ENCODE measurements around the gene PGM1. TPM values are rescaled to one million over a fixed set of nuclear protein-coding genes. Genes with fewer than 3 reads are reported as not detected.

The PGM1 gene
- total RNA-seq, 1 donor from 2014 or later: 22.7 TPM

- no peaks in the 10 kb centered on the region for H3K36me3 ChIP-seq
Measured at GRCh38 chr1:63632110-63632509, 38.9 kb downstream of the PGM1 start.

GRCh38 chr1:63633281-63633680 is 40.1 kb downstream of the PGM1 start:
- Histone ChIP-seq H3K4me2 (no peak overlapping the region), H3K27me3 (no peaks in the 10 kb centered on the region), H3F3A (ENCODE audit: low read depth) (peaks cover 3% of the 10 kb centered on the region), H3K9ac (no peak overlapping the region), H3K4me3 (no peak overlapping the region), H4K20me1 (ENCODE audit: low read depth) (no peaks in the 10 kb centered on the region), H3K27ac (no peak overlapping the region), H3K4me1 (peaks cover 14% of the 10 kb centered on the region), H3K36me3 (no peaks in the 10 kb centered on the region), H3K9me3 (ENCODE audit: low read depth) (no peaks in the 10 kb centered on the region), H2AFZ (replicated peaks) (no peak overlapping the region), H3K79me2 (ENCODE audit: low read depth) (no peaks in the 10 kb centered on the region)
- peaks cover 7% of the 10 kb centered on the region for H3K27me3 Mint-ChIP-seq (ENCODE audit: insufficient read depth, low read depth)
- H3K27ac Mint-ChIP-seq: no peak overlapping the region
- H3K9me3 Mint-ChIP-seq: no peaks in the 10 kb centered on the region
- H3K4me3 Mint-ChIP-seq: no peak overlapping the region
- peaks cover 28% of the 10 kb centered on the region for H3K36me3 Mint-ChIP-seq
- peaks cover 13% of the 10 kb centered on the region for H3K4me1 Mint-ChIP-seq
- DNase-seq (ENCODE audit: low spot score): no peak
- TF ChIP-seq CTCF (IDR thresholded peaks at IDR 0.05): no peak

More at GRCh38 chr1:63632110-63632509, 38.9 kb downstream of the PGM1 start:
- Mint-ChIP-seq H3K27me3 (ENCODE audit: insufficient read depth, low read depth) (peaks cover 6% of the 10 kb centered on the region), H3K4me3 (no peak overlapping the region), H3K4me1 (peaks cover 7% of the 10 kb centered on the region), H3K36me3 (peaks cover 28% of the 10 kb centered on the region), H3K9me3 (no peaks in the 10 kb centered on the region), H3K27ac (no peak overlapping the region)
- Histone ChIP-seq H3K4me3 (no peak overlapping the region), H3K27me3 (no peaks in the 10 kb centered on the region), H4K20me1 (ENCODE audit: low read depth) (no peaks in the 10 kb centered on the region), H3K9ac (no peak overlapping the region), H3K4me2 (no peak overlapping the region), H3K27ac (no peak overlapping the region), H3K9me3 (ENCODE audit: low read depth) (no peaks in the 10 kb centered on the region), H2AFZ (replicated peaks) (no peak overlapping the region), H3K4me1 (peaks cover 8% of the 10 kb centered on the region), H3F3A (ENCODE audit: low read depth) (peaks cover 3% of the 10 kb centered on the region), H3K79me2 (ENCODE audit: low read depth) (no peaks in the 10 kb centered on the region)
- no peak for DNase-seq (ENCODE audit: low spot score)
- no peak for TF ChIP-seq EZH2 (IDR thresholded peaks at IDR 0.05)
- TF ChIP-seq CTCF (IDR thresholded peaks at IDR 0.05): no peak
- TF ChIP-seq EZH2phosphoT487 (IDR thresholded peaks at IDR 0.05): no peak

GRCh38 chr1:63634471-63634870 is 41.3 kb downstream of the PGM1 start:
- peak; percentile 30 for DNase-seq (ENCODE audit: low spot score)
- peaks cover 24% of the 10 kb centered on the region for H3K4me1 Mint-ChIP-seq

GRCh38 chr1:63635681-63636080 is 42.5 kb downstream of the PGM1 start:
- Histone ChIP-seq H3K9me3 (ENCODE audit: low read depth) (no peaks in the 10 kb centered on the region), H3K27ac (no peak overlapping the region), H3K9ac (no peak overlapping the region), H3K4me2 (no peak overlapping the region), H3K79me2 (ENCODE audit: low read depth) (no peaks in the 10 kb centered on the region), H3K4me3 (no peak overlapping the region), H2AFZ (replicated peaks) (no peak overlapping the region), H4K20me1 (ENCODE audit: low read depth) (no peaks in the 10 kb centered on the region), H3K27me3 (no peaks in the 10 kb centered on the region), H3F3A (ENCODE audit: low read depth) (peaks cover 3% of the 10 kb centered on the region), H3K4me1 (peaks cover 14% of the 10 kb centered on the region), H3K36me3 (no peaks in the 10 kb centered on the region)
- Mint-ChIP-seq H3K27me3 (ENCODE audit: insufficient read depth, low read depth) (peaks cover 10% of the 10 kb centered on the region), H3K36me3 (peaks cover 35% of the 10 kb centered on the region), H3K9me3 (no peaks in the 10 kb centered on the region), H3K4me1 (peaks cover 25% of the 10 kb centered on the region), H3K4me3 (no peak overlapping the region), H3K27ac (no peak overlapping the region)
- no peak for TF ChIP-seq CTCF (IDR thresholded peaks at IDR 0.05)
- no peak for TF ChIP-seq EZH2phosphoT487 (IDR thresholded peaks at IDR 0.05)
- TF ChIP-seq EZH2 (IDR thresholded peaks at IDR 0.05): no peak
- no peak for DNase-seq (ENCODE audit: low spot score)

More at GRCh38 chr1:63634471-63634870, 41.3 kb downstream of the PGM1 start:
- Histone ChIP-seq H3K9me3 (ENCODE audit: low read depth) (no peaks in the 10 kb centered on the region), H3F3A (ENCODE audit: low read depth) (peaks cover 3% of the 10 kb centered on the region), H3K27ac (peak overlapping the region; percentile 13), H3K36me3 (no peaks in the 10 kb centered on the region), H3K79me2 (ENCODE audit: low read depth) (no peaks in the 10 kb centered on the region), H4K20me1 (ENCODE audit: low read depth) (no peaks in the 10 kb centered on the region), H3K4me1 (peaks cover 14% of the 10 kb centered on the region), H3K27me3 (no peaks in the 10 kb centered on the region), H3K9ac (no peak overlapping the region), H3K4me2 (no peak overlapping the region), H2AFZ (replicated peaks) (no peak overlapping the region), H3K4me3 (no peak overlapping the region)
- Mint-ChIP-seq H3K27ac (no peak overlapping the region), H3K9me3 (no peaks in the 10 kb centered on the region), H3K36me3 (peaks cover 34% of the 10 kb centered on the region), H3K27me3 (ENCODE audit: insufficient read depth, low read depth) (peaks cover 10% of the 10 kb centered on the region), H3K4me3 (no peak overlapping the region)
- TF ChIP-seq EZH2 (IDR thresholded peaks at IDR 0.05): no peak

Measured in neural progenitor cell (in vitro differentiated cells).